Endothelial cell (in vitro differentiated cells): ENCODE measurements around the gene QPCTL. TPM values are rescaled to one million over a fixed set of nuclear protein-coding genes. Genes with fewer than 3 reads are reported as not detected.
"Not testable (repeated sequence)": the region's sequence is repeated elsewhere in the genome, so short reads cannot be mapped to it uniquely, and the experiment has no call there.

ENCODE experiments used
- DNase-seq: peaks from one replicate; pipeline ENCODE4 v3.0.0; 2021; ENCODE audit warnings: low spot score
- H3K27ac Mint-ChIP-seq: one replicate; pipeline ENCODE4 v1.8.0; 2021; ENCODE audit warnings: mixed read lengths, inconsistent platforms; ENCODE audit not compliant: unreplicated experiment
- H3K27me3 Mint-ChIP-seq: one replicate; pipeline ENCODE4 v1.8.0; 2021; ENCODE audit warnings: mild to moderate bottlenecking, moderate library complexity, mixed read lengths, inconsistent platforms; ENCODE audit not compliant: unreplicated experiment
- H3K36me3 Mint-ChIP-seq: one replicate; pipeline ENCODE4 v1.8.0; 2021; ENCODE audit warnings: mild to moderate bottlenecking, low read depth, mixed read lengths, inconsistent platforms; ENCODE audit not compliant: unreplicated experiment
- H3K4me1 Mint-ChIP-seq: one replicate; pipeline ENCODE4 v1.8.0; 2021; ENCODE audit warnings: mild to moderate bottlenecking, mixed read lengths, inconsistent platforms; ENCODE audit not compliant: unreplicated experiment
- H3K4me3 Mint-ChIP-seq: one replicate; pipeline ENCODE4 v1.8.0; 2021; ENCODE audit warnings: mild to moderate bottlenecking, mixed read lengths, inconsistent platforms; ENCODE audit not compliant: unreplicated experiment
- H3K9me3 Mint-ChIP-seq: one replicate; pipeline ENCODE4 v1.8.0; 2021; ENCODE audit warnings: mixed read lengths, inconsistent platforms; ENCODE audit not compliant: unreplicated experiment
- CTCF ChIP-seq: fragments of 200-600 bp; sonication (generic); IDR thresholded peaks from one replicate; pipeline ENCODE4 v1.5.0; 2021; ENCODE audit warnings: antibody characterized with exemption; ENCODE audit not compliant: unreplicated experiment
- microRNA-seq: library from miRNA; unstranded; fragments of <30 nt; microRNA quantifications from one replicate; pipeline ENCODE4, GENCODE V29; 2020; ENCODE audit not compliant: unreplicated experiment
- total RNA-seq: library from RNA; stranded (reverse); fragmentation: NEBNext Ultra II Directional; extraction: Animal tissue kit (Norgen Biotek cat#: 25700); gene quantifications from one replicate; pipeline ENCODE4 v1.2.1, GENCODE V29; 2021; ENCODE audit not compliant: unreplicated experiment

The QPCTL gene
- total RNA-seq, 1 donor from 2014 or later = 10.6 TPM

DNA sequence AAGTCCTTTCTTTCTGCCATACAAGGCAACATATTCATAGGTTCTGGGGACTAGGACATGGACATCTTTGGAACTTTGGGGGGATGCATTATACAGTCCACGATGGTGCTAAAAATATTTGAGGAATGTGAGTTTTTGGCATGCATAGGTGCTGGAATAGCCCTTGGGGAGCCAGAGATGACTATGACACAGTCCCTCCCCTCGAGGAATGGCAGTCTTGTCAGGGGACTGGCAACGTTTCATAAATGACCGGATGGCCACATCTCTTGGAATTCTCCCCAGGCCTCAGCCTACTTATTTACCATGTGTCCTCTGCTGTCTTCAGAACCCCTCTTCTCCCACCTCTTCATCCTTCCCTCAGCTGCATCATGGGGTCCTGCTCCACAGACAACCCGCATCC lies 54.4 kb downstream of the QPCTL start:
- no peak for DNase-seq
- H3K9me3 Mint-ChIP-seq = no peaks in the 10 kb centered on the region
- no peaks in the 10 kb centered on the region for H3K36me3 Mint-ChIP-seq
- H3K27ac Mint-ChIP-seq = no peak overlapping the region
- no peak overlapping the region for H3K4me3 Mint-ChIP-seq
- H3K4me1 Mint-ChIP-seq = no peaks in the 10 kb centered on the region
- H3K27me3 Mint-ChIP-seq = peaks cover 3% of the 10 kb centered on the region
- TF ChIP-seq CTCF = no peak

GRCh38 chr19:45747513-45747912 lies 55.0 kb downstream of the QPCTL start:
- Mint-ChIP-seq H3K36me3 (no peaks in the 10 kb centered on the region), H3K27ac (no peak overlapping the region), H3K9me3 (no peaks in the 10 kb centered on the region), H3K27me3 (peaks cover 3% of the 10 kb centered on the region), H3K4me1 (no peaks in the 10 kb centered on the region), H3K4me3 (no peak overlapping the region)
- DNase-seq = no peak
- TF ChIP-seq CTCF = no peak

- not testable (repeated sequence) for H3K4me3 Mint-ChIP-seq, DNase-seq, H3K4me1 Mint-ChIP-seq, H3K9me3 Mint-ChIP-seq, H3K27me3 Mint-ChIP-seq, H3K36me3 Mint-ChIP-seq
- H3K27ac Mint-ChIP-seq = peak overlapping the region; percentile 54
Measured at GRCh38 chr19:45751483-45751882, 59.0 kb downstream of the QPCTL start.

DNA sequence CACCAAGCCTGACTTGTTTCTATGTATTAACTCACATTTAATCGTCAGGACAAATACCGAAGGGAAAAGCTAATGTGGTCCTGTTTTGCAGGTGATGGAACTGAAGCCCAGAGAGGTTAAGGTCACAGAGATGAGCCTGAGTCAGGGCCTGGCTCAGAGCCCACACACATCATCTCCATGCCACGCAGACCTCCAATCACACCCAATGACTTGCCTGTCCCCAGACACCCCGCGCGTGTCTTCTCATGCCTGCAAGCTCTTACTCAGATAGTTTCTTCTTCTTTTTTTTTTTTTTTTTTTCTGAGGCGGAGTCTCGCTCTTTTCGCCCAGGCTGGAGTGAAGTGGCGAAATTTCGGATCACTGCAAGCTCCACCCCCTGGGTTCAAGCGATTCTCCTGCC lies 60.2 kb downstream of the QPCTL start:
- Mint-ChIP-seq H3K27ac (no peak overlapping the region), H3K9me3 (no peaks in the 10 kb centered on the region), H3K27me3 (peaks cover 8% of the 10 kb centered on the region), H3K4me3 (no peak overlapping the region), H3K36me3 (peaks cover 3% of the 10 kb centered on the region), H3K4me1 (no peaks in the 10 kb centered on the region)
- DNase-seq = no peak
- TF ChIP-seq CTCF = no peak

DNA sequence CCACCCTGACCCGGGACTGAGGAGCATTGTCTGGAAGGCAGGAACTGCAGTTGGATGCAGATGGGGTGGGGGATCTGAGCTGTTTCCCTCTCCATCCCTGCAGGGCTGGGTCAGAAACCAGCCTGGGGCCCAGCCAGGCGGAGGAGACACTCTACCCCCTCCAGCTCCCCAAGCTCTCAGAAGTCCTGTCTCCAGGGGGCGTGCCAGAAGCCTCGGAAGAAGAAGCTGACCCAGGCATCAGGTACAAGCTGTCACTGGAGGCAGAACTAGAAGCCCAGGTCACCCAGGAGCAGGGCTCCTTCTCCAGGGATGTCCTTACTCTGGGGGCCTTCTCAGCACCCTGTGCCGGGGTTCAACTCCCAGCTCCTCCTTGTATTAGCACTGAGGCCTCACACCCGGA lies 61.1 kb downstream of the QPCTL start:
- Mint-ChIP-seq H3K4me1 (no peaks in the 10 kb centered on the region), H3K27me3 (peaks cover 9% of the 10 kb centered on the region), H3K4me3 (no peak overlapping the region), H3K27ac (no peak overlapping the region), H3K36me3 (peaks cover 3% of the 10 kb centered on the region), H3K9me3 (no peaks in the 10 kb centered on the region)
- no peak for DNase-seq
- no peak for TF ChIP-seq CTCF

Small RNA genes within 50 kb of the gene (microRNA-seq; reads per million reads assigned to microRNA genes)
- gene MIR642A (not detected), gene MIR642B (not detected)

Other genes with a start within 250 kb of the QPCTL start
- 64.2 TPM for gene FOSB, start 224.7 kb upstream of the QPCTL start, total RNA-seq
- gene RTN2, start 195.6 kb upstream of the QPCTL start, total RNA-seq = 25.3 TPM
- 0.33 TPM for gene PPM1N, start 194.2 kb upstream of the QPCTL start, total RNA-seq
- 246 TPM for gene VASP, start 185.2 kb upstream of the QPCTL start, total RNA-seq
- gene OPA3, start 107.9 kb upstream of the QPCTL start, total RNA-seq = 13.4 TPM
- gene GPR4, start 90.5 kb upstream of the QPCTL start, total RNA-seq = 13.5 TPM
- 20.3 TPM for gene EML2, start 53.3 kb upstream of the QPCTL start, total RNA-seq
- 1.6 TPM for gene GIPR, start 24.4 kb upstream of the QPCTL start, total RNA-seq
- 479 TPM for gene SNRPD2, start 713 bp upstream of the QPCTL start, total RNA-seq
- 29.9 TPM for gene FBXO46, start 38.2 kb downstream of the QPCTL start, total RNA-seq
- not detected for gene MEIOSIN, start 40.8 kb downstream of the QPCTL start, total RNA-seq
- 21.9 TPM for gene SIX5, start 76.6 kb downstream of the QPCTL start, total RNA-seq
- 80.3 TPM for gene DMPK, start 89.8 kb downstream of the QPCTL start, total RNA-seq
- gene DMWD, start 100.2 kb downstream of the QPCTL start, total RNA-seq = 95.3 TPM
- gene RSPH6A, start 122.6 kb downstream of the QPCTL start, total RNA-seq = 0.28 TPM
- gene SYMPK, start 170.5 kb downstream of the QPCTL start, total RNA-seq = 70.7 TPM
- 1.1 TPM for gene FOXA3, start 171.7 kb downstream of the QPCTL start, total RNA-seq
- 17.6 TPM for gene IRF2BP1, start 193.5 kb downstream of the QPCTL start, total RNA-seq
- 9.0 TPM for gene MYPOP, start 209.9 kb downstream of the QPCTL start, total RNA-seq
- gene NANOS2, start 222.1 kb downstream of the QPCTL start, total RNA-seq = not detected